GM23338 (cell line): ENCODE results near the gene USP19. TPM values are rescaled to one million over a fixed set of nuclear protein-coding genes. Genes with fewer than 3 reads are reported as not detected.

Experiments
- ATAC-seq: fragments of 200-7000 bp; cut with Tn5 transposase; 3 replicates; pipeline ENCODE4 v1.9.1; 2020
- DNase-seq: peaks from one replicate; pipeline ENCODE4 v3.0.0-alpha.2; 2015; ENCODE audit warnings: low spot score
- H2AFZ ChIP-seq: fragments of 200-600 bp; sonication (generic); 2 replicates; pipeline ENCODE4 v1.8.0; 2016; ENCODE audit warnings: antibody characterized with exemption, mild to moderate bottlenecking, moderate library complexity
- H3F3A ChIP-seq: fragments of 200-600 bp; sonication (generic); replicated peaks from 2 replicates; pipeline ENCODE4 v1.8.0; 2017; ENCODE audit warnings: antibody characterized with exemption, mixed run types, low read depth
- H3K27ac ChIP-seq: fragments of 200-600 bp; sonication (generic); 2 replicates; pipeline ENCODE4 v1.6.1; 2016; ENCODE audit warnings: low read depth
- H3K27me3 ChIP-seq: fragments of 200-600 bp; sonication (generic); 2 replicates; pipeline ENCODE4 v1.8.0; 2016; ENCODE audit warnings: mild to moderate bottlenecking, mixed run types, moderate library complexity; ENCODE audit not compliant: insufficient read depth
- H3K36me3 ChIP-seq: fragments of 200-600 bp; sonication (generic); 2 replicates; pipeline ENCODE4 v1.8.0; 2016; ENCODE audit warnings: mild to moderate bottlenecking; ENCODE audit not compliant: insufficient read depth
- H3K4me1 ChIP-seq: fragments of 200-600 bp; sonication (generic); 2 replicates; pipeline ENCODE4 v1.8.0; 2016; ENCODE audit warnings: mild to moderate bottlenecking, moderate library complexity; ENCODE audit not compliant: insufficient read depth
- H3K4me2 ChIP-seq: fragments of 200-600 bp; sonication (generic); 2 replicates; pipeline ENCODE4 v1.7.1; 2017; ENCODE audit warnings: mixed run types
- H3K4me3 ChIP-seq: fragments of 200-600 bp; sonication (generic); 2 replicates; pipeline ENCODE4 v1.6.1; 2016; ENCODE audit warnings: mixed run types
- H3K79me2 ChIP-seq: fragments of 200-600 bp; sonication (generic); replicated peaks from 2 replicates; pipeline ENCODE4 v1.8.0; 2017; ENCODE audit warnings: mild to moderate bottlenecking; ENCODE audit not compliant: insufficient read depth
- H3K9me2 ChIP-seq: fragments of 200-600 bp; sonication (generic); 2 replicates; pipeline ENCODE4 v1.8.0; 2017; ENCODE audit not compliant: insufficient read depth
- H4K20me1 ChIP-seq: fragments of 200-600 bp; sonication (generic); replicated peaks from 2 replicates; pipeline ENCODE4 v1.8.0; 2017; ENCODE audit warnings: mild to moderate bottlenecking; ENCODE audit not compliant: insufficient read depth
- H3K27ac Mint-ChIP-seq: 2 replicates; pipeline ENCODE4 v1.8.0; 2020; ENCODE audit warnings: inconsistent platforms, mild to moderate bottlenecking, moderate library complexity, mixed read lengths
- H3K27me3 Mint-ChIP-seq: 3 replicates; pipeline ENCODE4 v1.8.0; 2022; ENCODE audit warnings: low read depth, mild to moderate bottlenecking, moderate library complexity, mixed read lengths, inconsistent platforms; ENCODE audit not compliant: insufficient read depth, poor library complexity
- H3K36me3 Mint-ChIP-seq: 3 replicates; pipeline ENCODE4 v1.8.0; 2021; ENCODE audit warnings: low read depth, mild to moderate bottlenecking, inconsistent platforms, moderate library complexity, mixed read lengths
- H3K4me1 Mint-ChIP-seq: 3 replicates; pipeline ENCODE4 v1.8.0; 2020; ENCODE audit warnings: mild to moderate bottlenecking, inconsistent platforms, mixed read lengths
- H3K4me3 Mint-ChIP-seq: 3 replicates; pipeline ENCODE4 v1.8.0; 2021; ENCODE audit warnings: moderate library complexity, mild to moderate bottlenecking, inconsistent platforms, mixed read lengths
- H3K9me3 Mint-ChIP-seq: 3 replicates; pipeline ENCODE4 v1.8.0; 2020; ENCODE audit warnings: moderate library complexity, mild to moderate bottlenecking, inconsistent platforms, mixed read lengths
- CREB1 ChIP-seq: fragments of 250-450 bp; sonication (Bioruptor Pico); IDR thresholded peaks from 2 replicates; pipeline ENCODE4 v1.5.0; 2020; ENCODE audit warnings: low read depth, mild to moderate bottlenecking, moderate library complexity
- CTCF ChIP-seq, 2 experiments: fragments of 200-600 bp in 1 of 2; sonication (generic) in 1 of 2; conservative IDR thresholded peaks; 2 replicates each; pipeline versions ENCODE4 v1.5.1 to v1.6.1; 2016 to 2017; ENCODE audit warnings: antibody characterized with exemption in 2 of 2, low read depth in 2 of 2, mild to moderate bottlenecking in 2 of 2, moderate library complexity in 1 of 2
- ETS1 ChIP-seq: IDR thresholded peaks from 2 replicates; pipeline ENCODE4 v1.6.1; 2016; ENCODE audit warnings: antibody characterized with exemption
- EZH2 ChIP-seq: fragments of 200-600 bp; sonication (generic); IDR thresholded peaks from one replicate; pipeline ENCODE4 v1.8.0; 2017; ENCODE audit warnings: antibody characterized with exemption, mild to moderate bottlenecking, low read depth; ENCODE audit not compliant: unreplicated experiment
- EZH2phosphoT487 ChIP-seq: fragments of 200-600 bp; sonication (generic); IDR thresholded peaks from one replicate; pipeline ENCODE4 v1.8.1; 2018; ENCODE audit warnings: antibody characterized with exemption; ENCODE audit not compliant: unreplicated experiment
- JUNB ChIP-seq: IDR thresholded peaks from one replicate; pipeline ENCODE4 v1.6.1; 2016; ENCODE audit warnings: antibody characterized with exemption; ENCODE audit not compliant: unreplicated experiment
- NANOG ChIP-seq: IDR thresholded peaks from 2 replicates; pipeline ENCODE4 v1.6.1; 2016; ENCODE audit warnings: antibody characterized with exemption, borderline replicate concordance
- POLR2AphosphoS5 ChIP-seq: IDR thresholded peaks from 2 replicates; pipeline ENCODE4 v1.6.1; 2016; ENCODE audit warnings: antibody characterized with exemption, low read depth
- REST ChIP-seq: IDR thresholded peaks from one replicate; pipeline ENCODE4 v1.6.1; 2018; ENCODE audit warnings: antibody characterized with exemption; ENCODE audit not compliant: unreplicated experiment
- STAT1 ChIP-seq: IDR thresholded peaks from one replicate; pipeline ENCODE4 v1.6.1; 2016; ENCODE audit warnings: antibody characterized with exemption; ENCODE audit not compliant: unreplicated experiment
- ZNF114 ChIP-seq: fragments of 250-450 bp; sonication (Bioruptor Pico); IDR thresholded peaks from 2 replicates; pipeline ENCODE4 v1.5.0; 2020; ENCODE audit warnings: mild to moderate bottlenecking, moderate library complexity
- ZNF331 ChIP-seq: fragments of 250-450 bp; sonication (Bioruptor Pico); IDR thresholded peaks from 2 replicates; pipeline ENCODE4 v1.5.0; 2020; ENCODE audit warnings: low read depth, mild to moderate bottlenecking, moderate library complexity
- ZNF462 ChIP-seq: fragments of 250-450 bp; sonication (Bioruptor Pico); IDR thresholded peaks from 2 replicates; pipeline ENCODE4 v1.5.0; 2020; ENCODE audit warnings: mild to moderate bottlenecking, moderate library complexity
- polyA plus RNA-seq: library from polyadenylated mRNA; unstranded; fragments of >200 nt; fragmentation: Nextera tagmentation; extraction: Ambion mirVana; gene quantifications from 2 replicates; pipeline ENCODE4 v1.2.1, GENCODE V29; 2016
- total RNA-seq: library from RNA; depleted of rRNA; stranded (reverse); fragments of >200 nt; shearing (Covaris generic); gene quantifications from 2 replicates; pipeline ENCODE4 v1.2.3, GENCODE V29; 2014

The USP19 gene
- total and polyA plus RNA-seq, 2 experiments from 2014 or later = 13.2 to 62.0 TPM

GRCh38 chr3:49110780-49111179 lies 9.8 kb downstream of the USP19 start:
- Mint-ChIP-seq H3K27me3 (peaks cover 4% of the 10 kb centered on the region), H3K9me3 (no peaks in the 10 kb centered on the region; the same call in 2 of the 3 replicates), H3K36me3 (peaks cover 59% of the 10 kb centered on the region), H3K4me3 (no peak overlapping the region), H3K27ac (no peak overlapping the region), H3K4me1 (peaks cover 2% of the 10 kb centered on the region)
- Histone ChIP-seq H2AFZ (no peak overlapping the region), H3K4me1 (peaks cover under 1% of the 10 kb centered on the region; the same call in 1 of the 2 replicates), H3K27ac (no peak overlapping the region), H3K79me2 (no peaks in the 10 kb centered on the region), H3K36me3 (peaks cover 18% of the 10 kb centered on the region), H3K27me3 (no peaks in the 10 kb centered on the region), H3F3A (no peaks in the 10 kb centered on the region; the same call in 1 of the 2 replicates), H4K20me1 (no peaks in the 10 kb centered on the region; the same call in 1 of the 2 replicates), H3K4me2 (no peak overlapping the region), H3K9me2 (no peaks in the 10 kb centered on the region), H3K4me3 (no peak overlapping the region)
- no peak for DNase-seq
- TF ChIP-seq REST (no peak), EZH2phosphoT487 (no peak), ZNF114 (no peak), POLR2AphosphoS5 (no peak), ZNF462 (CRISPR knock-in tag) (no peak), STAT1 (no peak), CREB1 (no peak), EZH2 (no peak), JUNB (no peak), ETS1 (no peak), NANOG (no peak), CTCF (conservative IDR thresholded peaks at IDR 0.05; ENCODE audit: low read depth in 2 of 2) (no peak), ZNF331 (CRISPR knock-in tag) (no peak)
- ATAC-seq = no peak
